Activated CD8-positive, alpha-beta T cell treated with anti-CD3 and anti-CD28 coated beads for 36 hours (primary cell): Measurements from ENCODE around the gene TXNRD2. TPM values are rescaled to one million over a fixed set of nuclear protein-coding genes. Genes with fewer than 3 reads are reported as not detected.

Experiments used
- ATAC-seq: fragments of 200-7000 bp; cut with Tn5 transposase; one replicate; pipeline ENCODE4 v1.10.0; 2021; ENCODE audit warnings: mild to moderate bottlenecking, moderate library complexity
- CTCF ChIA-PET: fragments of 350-600 bp; sonication (Branson Sonifier 250); formaldehyde crosslinking; loops from one replicate; lab custom pipeline; 2021; ENCODE audit warnings: antibody characterized with exemption; lab: Charles Lee
- POLR2A ChIA-PET: fragments of 350-600 bp; sonication (Branson Sonifier 250); formaldehyde crosslinking; loops from one replicate; lab custom pipeline; 2021; ENCODE audit warnings: antibody characterized with exemption; lab: Charles Lee
- DNase-seq: peaks from one replicate; pipeline ENCODE4 v3.0.0-alpha.2; 2020
- H3K27ac Mint-ChIP-seq: one replicate; pipeline ENCODE4 v1.8.0; 2021; ENCODE audit warnings: mild to moderate bottlenecking, mixed read lengths
- H3K27me3 Mint-ChIP-seq: one replicate; pipeline ENCODE4 v1.8.0; 2021; ENCODE audit warnings: mixed read lengths
- H3K36me3 Mint-ChIP-seq: one replicate; pipeline ENCODE4 v1.8.0; 2021; ENCODE audit warnings: low read depth, mixed read lengths
- H3K4me1 Mint-ChIP-seq: one replicate; pipeline ENCODE4 v1.8.0; 2021; ENCODE audit warnings: low read depth, mixed read lengths
- H3K4me3 Mint-ChIP-seq: one replicate; pipeline ENCODE4 v1.8.0; 2021; ENCODE audit warnings: mild to moderate bottlenecking, moderate library complexity, mixed read lengths
- H3K9me3 Mint-ChIP-seq: one replicate; pipeline ENCODE4 v1.8.0; 2021; ENCODE audit warnings: mixed read lengths
- intact Hi-C: fragments of 100-400 bp; cut with micrococcal nuclease; formaldehyde crosslinking; loops from one replicate; pipeline ENCODE4 v1.10.0; 2022
- total RNA-seq, 2 experiments: library from RNA; stranded (reverse); gene quantifications; one replicate each; pipeline ENCODE4 v1.2.3, GENCODE V29; 2021
- TF ChIP-seq, protein P1 (sequence below): fragments of 200-600 bp; IDR thresholded peaks from one replicate; pipeline ENCODE4 v1.8.0; 2022; ENCODE audit warnings: antibody characterized with exemption, mild to moderate bottlenecking

TXNRD2 gene
- total RNA-seq, 2 experiments from 2014 or later = 18.0 to 18.5 TPM

DNA sequence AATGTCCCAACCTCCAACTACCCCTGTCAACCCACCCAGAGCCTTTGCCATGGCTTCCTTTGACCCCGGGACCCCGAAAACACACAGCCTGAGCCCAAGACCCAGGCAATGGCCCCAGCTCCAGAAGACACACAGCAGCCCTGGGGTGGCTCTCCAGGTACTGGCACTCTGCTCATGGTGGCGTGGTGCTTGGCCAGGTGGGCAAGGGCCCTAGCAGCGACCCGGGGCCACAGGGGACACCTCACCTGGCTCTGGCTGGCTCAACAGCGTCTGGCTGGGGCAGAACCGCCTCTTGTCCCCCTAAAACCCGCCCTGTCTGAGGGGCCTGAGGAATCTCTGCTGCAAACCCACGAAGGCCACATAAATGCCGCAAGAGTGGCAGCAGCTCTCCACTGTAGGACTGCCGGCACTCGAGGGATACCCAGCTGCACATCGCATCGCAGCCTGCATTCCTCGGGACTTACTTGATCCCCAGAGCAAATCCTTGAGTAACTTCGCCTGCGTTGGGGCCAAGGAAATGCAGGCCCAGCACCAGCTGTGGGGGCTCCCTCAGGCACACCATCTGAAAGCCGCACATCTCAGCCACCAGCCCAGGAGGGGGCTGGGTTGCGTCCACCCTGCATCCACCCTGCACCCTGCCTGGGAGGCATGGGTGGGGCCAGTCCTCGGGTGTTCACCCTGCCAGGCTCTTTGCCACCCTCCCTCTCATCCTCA, 63.8 kb downstream of the TXNRD2 start:
- Mint-ChIP-seq H3K9me3 (no peaks in the 10 kb centered on the region), H3K27me3 (no peaks in the 10 kb centered on the region), H3K27ac (no peak overlapping the region), H3K4me3 (no peak overlapping the region), H3K4me1 (peaks cover 14% of the 10 kb centered on the region), H3K36me3 (no peaks in the 10 kb centered on the region)
- POLR2A ChIA-PET = interaction anchor here (0.9 kb wide), 1 partner anchor 13 kb away, joined by 3 read pairs; no protein-coding TSS in a partner anchor
- TF ChIP-seq, protein P1, sequence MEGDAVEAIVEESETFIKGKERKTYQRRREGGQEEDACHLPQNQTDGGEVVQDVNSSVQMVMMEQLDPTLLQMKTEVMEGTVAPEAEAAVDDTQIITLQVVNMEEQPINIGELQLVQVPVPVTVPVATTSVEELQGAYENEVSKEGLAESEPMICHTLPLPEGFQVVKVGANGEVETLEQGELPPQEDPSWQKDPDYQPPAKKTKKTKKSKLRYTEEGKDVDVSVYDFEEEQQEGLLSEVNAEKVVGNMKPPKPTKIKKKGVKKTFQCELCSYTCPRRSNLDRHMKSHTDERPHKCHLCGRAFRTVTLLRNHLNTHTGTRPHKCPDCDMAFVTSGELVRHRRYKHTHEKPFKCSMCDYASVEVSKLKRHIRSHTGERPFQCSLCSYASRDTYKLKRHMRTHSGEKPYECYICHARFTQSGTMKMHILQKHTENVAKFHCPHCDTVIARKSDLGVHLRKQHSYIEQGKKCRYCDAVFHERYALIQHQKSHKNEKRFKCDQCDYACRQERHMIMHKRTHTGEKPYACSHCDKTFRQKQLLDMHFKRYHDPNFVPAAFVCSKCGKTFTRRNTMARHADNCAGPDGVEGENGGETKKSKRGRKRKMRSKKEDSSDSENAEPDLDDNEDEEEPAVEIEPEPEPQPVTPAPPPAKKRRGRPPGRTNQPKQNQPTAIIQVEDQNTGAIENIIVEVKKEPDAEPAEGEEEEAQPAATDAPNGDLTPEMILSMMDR = no peak
- CTCF ChIA-PET = no interaction called here
- intact Hi-C loops = no loop called here
- DNase-seq (peak; percentile 1), ATAC-seq (no peak)

DNA sequence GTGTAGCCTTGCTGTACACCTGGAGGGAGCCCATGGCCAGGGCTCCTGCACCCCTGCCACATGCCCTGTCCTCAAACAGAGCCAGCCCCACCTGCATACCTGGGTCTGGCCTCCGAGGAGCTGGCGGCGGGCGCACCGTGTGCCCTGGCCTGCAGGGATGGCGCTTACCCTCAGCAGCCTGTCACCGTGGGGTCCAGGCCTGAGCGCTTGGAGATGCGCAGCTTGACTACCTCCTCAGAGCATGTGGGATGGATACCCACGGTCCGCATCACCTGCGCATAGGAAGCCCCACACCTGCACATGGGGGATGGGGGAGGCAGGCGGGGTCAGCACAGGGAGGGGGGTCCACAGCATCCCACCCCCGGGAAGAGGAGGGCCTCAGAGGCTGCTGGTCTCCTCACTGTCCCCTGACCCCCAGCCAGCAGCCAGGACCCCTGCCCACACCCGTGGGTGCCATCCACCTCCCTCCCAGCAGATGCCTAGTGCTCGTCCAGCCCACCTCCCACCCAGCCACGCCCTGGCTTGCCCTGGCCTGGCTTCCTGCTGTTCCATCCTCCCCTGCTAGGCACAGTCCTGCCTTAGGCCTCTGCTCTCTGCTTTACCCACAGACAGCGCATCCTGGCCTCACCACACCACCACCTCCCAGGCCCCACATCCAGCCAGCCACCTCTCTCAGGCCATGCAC, 64.5 kb downstream of the TXNRD2 start:
- peaks cover 14% of the 10 kb centered on the region for H3K4me1 Mint-ChIP-seq
- intact Hi-C loops = no loop called here
- no peak overlapping the region for H3K27ac Mint-ChIP-seq
- POLR2A ChIA-PET = interaction anchor here (0.9 kb wide), 1 partner anchor 13 kb away, joined by 3 read pairs; no protein-coding TSS in a partner anchor
- H3K4me3 Mint-ChIP-seq = no peak overlapping the region
- H3K9me3 Mint-ChIP-seq = no peaks in the 10 kb centered on the region
- TF ChIP-seq, protein P1 = no peak
- DNase-seq (peak; percentile 0), ATAC-seq (no peak)
- no peaks in the 10 kb centered on the region for H3K36me3 Mint-ChIP-seq
- CTCF ChIA-PET = no interaction called here
- H3K27me3 Mint-ChIP-seq = no peaks in the 10 kb centered on the region

GRCh38 chr22:19876314-19876940, 65.2 kb downstream of the TXNRD2 start:
- intact Hi-C loops = no loop called here
- peaks cover 14% of the 10 kb centered on the region for H3K4me1 Mint-ChIP-seq
- no peak overlapping the region for H3K4me3 Mint-ChIP-seq
- H3K9me3 Mint-ChIP-seq = no peaks in the 10 kb centered on the region
- H3K27ac Mint-ChIP-seq = no peak overlapping the region
- CTCF ChIA-PET = no interaction called here
- POLR2A ChIA-PET = no interaction called here
- TF ChIP-seq, protein P1 = no peak
- DNase-seq = peak; percentile 0
- no peaks in the 10 kb centered on the region for H3K27me3 Mint-ChIP-seq
- ATAC-seq = no peak
- no peaks in the 10 kb centered on the region for H3K36me3 Mint-ChIP-seq

DNA sequence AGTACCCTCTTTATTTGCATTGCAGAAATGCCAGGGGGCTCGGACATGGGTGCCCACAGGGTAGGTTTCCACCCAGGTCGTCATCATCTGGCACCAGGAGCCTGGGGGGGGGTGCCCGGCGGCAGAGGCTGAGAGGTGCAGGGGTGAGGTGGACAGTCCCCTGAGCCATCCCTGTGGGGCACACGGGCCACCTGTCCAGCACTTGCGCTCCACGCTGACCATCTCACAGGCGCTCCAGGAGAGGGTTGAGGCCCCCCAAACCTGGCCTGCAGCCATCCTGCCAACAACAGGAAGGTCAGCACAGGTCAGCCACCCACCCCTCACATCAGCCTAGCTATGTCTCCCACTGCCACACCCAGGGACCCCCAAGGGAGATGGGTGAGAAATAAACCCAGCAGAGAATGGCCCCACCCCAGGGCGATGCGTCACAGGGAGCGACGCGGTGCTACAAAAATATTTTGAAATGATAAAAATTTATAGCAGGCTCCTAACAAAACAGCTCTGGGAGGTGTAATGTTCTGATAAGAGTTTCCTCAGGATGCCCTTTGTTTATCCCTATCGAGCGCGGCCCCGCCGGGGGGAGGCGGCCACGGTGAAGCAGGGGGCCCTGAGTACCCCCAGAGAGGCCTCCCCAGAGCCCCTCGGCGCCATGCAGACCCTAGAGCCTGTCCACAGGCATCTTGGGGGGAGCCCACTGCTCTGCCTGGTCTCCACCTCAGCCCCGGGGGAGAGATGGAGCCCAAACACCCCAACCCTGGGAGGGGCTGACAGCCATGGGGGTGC, 65.9 kb downstream of the TXNRD2 start:
- POLR2A ChIA-PET = interaction anchor here (0.7 to 1.7 kb wide), 2 partner anchors 20 to 27 kb away, joined by 3 to 4 read pairs; no protein-coding TSS in a partner anchor
- CTCF ChIA-PET = interaction anchor here (1.2 kb wide), 2 partner anchors 9 to 11 kb away, joined by 4 to 6 read pairs; no protein-coding TSS in a partner anchor

More for the DNA sequence above, 65.9 kb downstream of the TXNRD2 start:
- no peaks in the 10 kb centered on the region for H3K27me3 Mint-ChIP-seq
- no peaks in the 10 kb centered on the region for H3K9me3 Mint-ChIP-seq
- DNase-seq (peak; percentile 1), ATAC-seq (no peak)
- TF ChIP-seq, protein P1 = no peak
- no peak overlapping the region for H3K27ac Mint-ChIP-seq
- no peak overlapping the region for H3K4me3 Mint-ChIP-seq
- H3K4me1 Mint-ChIP-seq = peaks cover 14% of the 10 kb centered on the region
- intact Hi-C loops = no loop called here
- no peaks in the 10 kb centered on the region for H3K36me3 Mint-ChIP-seq
